HG03439 (cell line): ENCODE results near the gene PERM1.
"Not testable (repeated sequence)": the region's sequence is repeated elsewhere in the genome, so short reads cannot be mapped to it uniquely, and the experiment has no call there.

Experiments used
- ATAC-seq: cut with Tn5 transposase; IDR thresholded peaks from one replicate; pipeline ENCODE4 v1.9.1; 2021; ENCODE audit warnings: mild to moderate bottlenecking, moderate library complexity; ENCODE audit not compliant: unreplicated experiment

Gene PERM1

GRCh38 chr1:978835-979743 is 2.8 kb downstream of the PERM1 start:
- ATAC-seq: no peak

- no peak for ATAC-seq
Measured at GRCh38 chr1:978069-978834, 3.6 kb downstream of the PERM1 start.

GRCh38 chr1:976791-977190 is 5.1 kb downstream of the PERM1 start:
- ATAC-seq: not testable (repeated sequence)

- ATAC-seq: no peak
Measured at GRCh38 chr1:975896-976683, 5.8 kb downstream of the PERM1 start.

- ATAC-seq: no peak
Measured at GRCh38 chr1:975365-975764, 6.5 kb downstream of the PERM1 start.

- no peak for ATAC-seq
Measured at GRCh38 chr1:974687-975328, 7.1 kb downstream of the PERM1 start.

GRCh38 chr1:974293-974640 is 7.6 kb downstream of the PERM1 start:
- no peak for ATAC-seq

- no peak for ATAC-seq
Measured at GRCh38 chr1:973459-974292, 8.2 kb downstream of the PERM1 start.

- ATAC-seq: no peak
Measured at GRCh38 chr1:972726-973458, 9.0 kb downstream of the PERM1 start.

GRCh38 chr1:971751-972506 is 10.0 kb downstream of the PERM1 start:
- ATAC-seq: no peak

GRCh38 chr1:970973-971730 is 10.7 kb downstream of the PERM1 start:
- no peak for ATAC-seq

- ATAC-seq: no peak
Measured at GRCh38 chr1:970242-970972, 11.5 kb downstream of the PERM1 start.

- ATAC-seq: no peak
Measured at GRCh38 chr1:969260-969855, 12.5 kb downstream of the PERM1 start.

GRCh38 chr1:967466-968343 is 14.2 kb downstream of the PERM1 start:
- ATAC-seq: no peak

- ATAC-seq: peak; percentile 57
Measured at GRCh38 chr1:966704-967300, 15.1 kb downstream of the PERM1 start.
